HepG2 (cell line): ENCODE results near the gene RTN1. TPM values are rescaled to one million over a fixed set of nuclear protein-coding genes. Genes with fewer than 3 reads are reported as not detected.

ENCODE experiments used
- ATAC-seq: fragments of 200-7000 bp; cut with Tn5 transposase; 3 replicates; pipeline ENCODE4 v1.9.1; 2020; ENCODE audit warnings: mild to moderate bottlenecking, moderate library complexity
- BruUV-seq: library from RNA; stranded (reverse); fragments of 400-500 nt; replicated peaks from 2 replicates; lab custom pipeline; 2021; lab: Mats Ljungman, UMichigan
- CTCF ChIA-PET: fragments of 300-600 bp; formaldehyde crosslinking; extraction: SDS; loops from one replicate; lab custom pipeline; 2021; ENCODE audit warnings: low total read pairs, inconsistent platforms, low intra/inter-chr PET ratio; lab: Yijun Ruan, JAX
- POLR2A ChIA-PET: fragments of 350-600 bp; sonication (Branson Sonifier 250); formaldehyde crosslinking; loops from one replicate; lab custom pipeline; 2020; ENCODE audit warnings: antibody characterized with exemption, inconsistent platforms; lab: Yijun Ruan, JAX
- DNase-seq: peaks from one replicate; pipeline ENCODE4 v3.0.0-alpha.2; 2015; ENCODE audit warnings: low spot score
- FAIRE-seq: peaks from 3 replicates; lab custom pipeline; 2011; peaks lifted over from hg19 to GRCh38; lab: Jason Lieb, UNC
- H2AFZ ChIP-seq: one replicate; pipeline ENCODE4 v1.6.1; 2011; ENCODE audit warnings: low read length, inconsistent platforms
- H3K27ac ChIP-seq: fragments of 300-600 bp; 3 replicates; pipeline ENCODE4 v1.8.0; 2011; ENCODE audit warnings: mixed run types, mild to moderate bottlenecking, mixed read lengths, low read length, inconsistent platforms; ENCODE audit not compliant: insufficient read depth; ENCODE audit errors: extremely low read length
- H3K27me3 ChIP-seq, 2 experiments: fragments of 200-600 bp in 1 of 2; 2 replicates in 1 of 2; 3 replicates in 1 of 2; pipeline versions ENCODE4 v1.6.0 to v1.8.0; 2011; ENCODE audit warnings: low read length in 2 of 2, mild to moderate bottlenecking in 2 of 2, moderate library complexity in 2 of 2, inconsistent platforms in 1 of 2; ENCODE audit not compliant: insufficient read depth in 2 of 2, control insufficient read depth in 1 of 2
- H3K36me3 ChIP-seq, 2 experiments: fragments of 200-600 bp in 1 of 2; replicated peaks in 1 of 2; 2 replicates in 1 of 2; 3 replicates in 1 of 2; pipeline versions ENCODE4 v1.5.1 to v1.8.0; 2011; ENCODE audit warnings: low read length in 2 of 2, inconsistent platforms in 1 of 2; ENCODE audit not compliant: insufficient read depth in 2 of 2, control insufficient read depth in 1 of 2
- H3K4me1 ChIP-seq: 2 replicates; pipeline ENCODE4 v1.5.1; 2012; ENCODE audit warnings: low read length, inconsistent platforms; ENCODE audit not compliant: insufficient read depth
- H3K4me2 ChIP-seq: 2 replicates; pipeline ENCODE4 v1.6.0; 2011; ENCODE audit warnings: low read depth, low read length, inconsistent platforms
- H3K4me3 ChIP-seq, 3 experiments: fragments of 200-600 bp in 1 of 3; sonication (generic), shearing (Covaris generic) in 1 of 3; replicated peaks in 1 of 3; 2 replicates each; pipeline ENCODE4 v1.5.1; 2011 to 2016; ENCODE audit warnings: low read length in 3 of 3, inconsistent platforms in 2 of 3, low read depth in 2 of 3, mild to moderate bottlenecking in 2 of 3, control low read depth in 1 of 3, mixed read lengths in 1 of 3; ENCODE audit not compliant: insufficient read depth in 1 of 3
- H3K79me2 ChIP-seq: one replicate; pipeline ENCODE4 v1.6.1; 2011; ENCODE audit warnings: low read length, inconsistent platforms; ENCODE audit not compliant: insufficient read depth
- H3K9ac ChIP-seq: 2 replicates; pipeline ENCODE4 v1.6.0; 2011; ENCODE audit warnings: mild to moderate bottlenecking, low read depth, low read length, inconsistent platforms; ENCODE audit not compliant: insufficient read depth
- H3K9me3 ChIP-seq: 2 replicates; pipeline ENCODE4 v1.5.1; 2012; ENCODE audit warnings: mild to moderate bottlenecking, low read length
- H4K20me1 ChIP-seq: 2 replicates; pipeline ENCODE4 v1.6.0; 2011; ENCODE audit warnings: inconsistent platforms, mild to moderate bottlenecking, low read length, moderate library complexity; ENCODE audit not compliant: insufficient read depth
- ATRX ChIP-seq: sonication (generic); formaldehyde crosslinking; IDR thresholded peaks from 2 replicates; pipeline ENCODE4 v1.4.0; 2020; ENCODE audit warnings: missing genetic modification reagents, borderline replicate concordance
- EEA1 ChIP-seq: sonication (generic); formaldehyde crosslinking; IDR thresholded peaks from 2 replicates; pipeline ENCODE4 v1.5.1; 2020; ENCODE audit warnings: mild to moderate bottlenecking, missing genetic modification reagents, borderline replicate concordance
- NR1H2 ChIP-seq: sonication (generic); formaldehyde crosslinking; IDR thresholded peaks from 2 replicates; pipeline ENCODE4 v1.8.1; 2022; ENCODE audit warnings: low read depth, missing genetic modification reagents, borderline replicate concordance
- RAD51 ChIP-seq: fragments of 450-650 bp; IDR thresholded peaks from 2 replicates; pipeline ENCODE4 v1.6.1; 2016; ENCODE audit warnings: borderline replicate concordance
- RFXANK ChIP-seq: IDR thresholded peaks from 2 replicates; pipeline ENCODE4 v1.6.1; 2016
- STAT5B ChIP-seq: sonication (generic); formaldehyde crosslinking; IDR thresholded peaks from 2 replicates; pipeline ENCODE4 v1.4.0; 2020; ENCODE audit warnings: missing genetic modification reagents
- USF2 ChIP-seq, 2 experiments: sonication (generic) in 1 of 2; formaldehyde crosslinking in 1 of 2; IDR thresholded peaks; 2 replicates each; pipeline versions ENCODE4 v1.5.1 to v1.6.1; 2011 to 2020; ENCODE audit warnings: borderline replicate concordance in 1 of 2, low read depth in 1 of 2, low read length in 1 of 2, mild to moderate bottlenecking in 1 of 2, missing genetic modification reagents in 1 of 2, moderate library complexity in 1 of 2
- ZNF280B ChIP-seq: sonication (generic); formaldehyde crosslinking; IDR thresholded peaks from 2 replicates; pipeline ENCODE4 v1.5.0; 2020; ENCODE audit warnings: missing genetic modification reagents, mild to moderate bottlenecking, borderline replicate concordance
- WGBS: methylation state at CpG from one replicate; pipeline ENCODE4 v1.1.6; 2017; ENCODE audit warnings: low lambda C conversion rate; 5-methylcytosine and 5-hydroxymethylcytosine counted together
- in situ Hi-C: cut with HindIII; loops from 2 replicates; pipeline ENCODE4 v1.10.0; 2017; ENCODE audit warnings: low pct_unique_long_range_greater_than_20kb; ENCODE audit not compliant: extremely low pct_ligation_motif_present
- intact Hi-C: fragments of 100-400 bp; cut with micrococcal nuclease; formaldehyde crosslinking; loops from one replicate; pipeline ENCODE4 v1.10.0; 2022; ENCODE audit not compliant: unreplicated experiment
- polyA plus RNA-seq, 8 experiments: library from polyadenylated mRNA; depleted of rRNA in 3 of 8; stranded (reverse) in 7 of 8; unstranded in 1 of 8; fragments of >200 nt; fragmentation: Illumina TruSeq in 4 of 8; extraction: Trizol in 4 of 8; gene quantifications; 2 replicates each; pipeline versions ENCODE4 v1.2.1 to v1.2.3, GENCODE V29; 2011 to 2016; ENCODE audit warnings: low read depth in 4 of 8, missing spikeins in 1 of 8, mixed read lengths in 1 of 8; ENCODE audit not compliant: insufficient read depth in 1 of 8
- total RNA-seq, 5 experiments: library from RNA; depleted of rRNA; stranded (reverse); fragments of >200 nt; fragmentation: Illumina TruSeq; extraction: Trizol; gene quantifications; 2 replicates each; pipeline ENCODE4 v1.2.3, GENCODE V29; 2016; ENCODE audit warnings: low read depth in 1 of 5

The RTN1 gene
- total and polyA plus RNA-seq, 2 of the 13 experiments (the other 11 are each of a cell fraction or from before 2014, with no cell fraction given): 0.04 to 0.18 TPM

- Histone ChIP-seq H3K4me2 (no peak overlapping the region), H3K4me1 (peaks cover 3% of the 10 kb centered on the region)
- 10% methylated on average over 1 of the region's 1 CpG for WGBS
- FAIRE-seq: no peak
- no peak for TF ChIP-seq ATRX (CRISPR knock-in tag)
- TF ChIP-seq RFXANK: no peak
- TF ChIP-seq STAT5B (CRISPR knock-in tag): no peak
- TF ChIP-seq EEA1 (CRISPR knock-in tag): no peak
- TF ChIP-seq, all 625 proteins: peak for 0
- no peaks in the 10 kb centered on the region for H4K20me1 ChIP-seq
- ChIA-PET POLR2A (no interaction called here), CTCF (no interaction called here)
- no peaks in the 10 kb centered on the region for H3K36me3 ChIP-seq
- no peaks in the 10 kb centered on the region for H3K9me3 ChIP-seq
- BruUV-seq: no TSS peak
- H2AFZ ChIP-seq: no peak overlapping the region
- H3K79me2 ChIP-seq: no peaks in the 10 kb centered on the region
- no peak for ATAC-seq
- in situ Hi-C loops: loop anchor here (10.0 kb wide), 1 partner anchor 278 kb away; no protein-coding TSS in a partner anchor
- H3K9ac ChIP-seq: no peak overlapping the region
- no peak overlapping the region for H3K4me3 ChIP-seq
- intact Hi-C loops: no loop called here
- no peak for DNase-seq
- H3K27ac ChIP-seq: no peak overlapping the region
- H3K27me3 ChIP-seq: no peaks in the 10 kb centered on the region
Measured at GRCh38 chr14:59913187-59913586, 42.6 kb upstream of the RTN1 start.

GRCh38 chr14:59912443-59912842 lies 41.9 kb upstream of the RTN1 start:
- intact Hi-C loops (no loop called here), in situ Hi-C loops (loop anchor here (10.0 kb wide), 1 partner anchor 278 kb away; no protein-coding TSS in a partner anchor)
- Histone ChIP-seq H3K4me3 (no peak overlapping the region), H3K4me2 (no peak overlapping the region), H4K20me1 (no peaks in the 10 kb centered on the region), H3K4me1 (no peaks in the 10 kb centered on the region), H3K36me3 (no peaks in the 10 kb centered on the region), H3K9ac (no peak overlapping the region), H3K9me3 (no peaks in the 10 kb centered on the region), H3K79me2 (no peaks in the 10 kb centered on the region), H3K27me3 (no peaks in the 10 kb centered on the region), H3K27ac (no peak overlapping the region), H2AFZ (no peak overlapping the region)
- TF ChIP-seq ZNF280B (CRISPR knock-in tag) (no peak), RAD51 (peak; percentile 58; the same call in 1 of the 2 replicates), NR1H2 (CRISPR knock-in tag) (no peak), USF2 (IDR thresholded peaks at IDR 0.05; ENCODE audit: low read depth, low read length) (peak; percentile 38; the same call in 1 of the 2 replicates), USF2 (CRISPR knock-in tag; IDR thresholded peaks at IDR 0.05; ENCODE audit: borderline replicate concordance) (no peak)
- DNase-seq (no peak), FAIRE-seq (no peak), ATAC-seq (no peak)
- 5% methylated on average over 2 of the region's 2 CpGs for WGBS
- ChIA-PET POLR2A (no interaction called here), CTCF (no interaction called here)
- no TSS peak for BruUV-seq
